ENCODE data around the gene TBCD. TPM values are rescaled to one million over a fixed set of nuclear protein-coding genes. Genes with fewer than 3 reads are reported as not detected.

Gene TBCD
- total and polyA plus RNA-seq, 9 of the 15 experiments (the other 6 are each of a cell fraction or from before 2014, with no cell fraction given): 8.9 to 98.5 (median 28.0) TPM

- no peak for TF ChIP-seq ARID4B (CRISPR knock-in tag; IDR thresholded peaks at IDR 0.05)
These were observed 198.1 kb downstream of the TBCD start (continued) for GRCh38 chr17:82949984-82950383.

GRCh38 chr17:82950525-82951102, 198.7 kb downstream of the TBCD start:
- Histone ChIP-seq H3K27me3 (ENCODE audit: control insufficient read depth in 2 of 2, insufficient read depth in 2 of 2, low read length in 2 of 2) (no peaks in the 10 kb centered on the region), H3K4me1 (replicated peaks in 1 of 2; ENCODE audit: control insufficient read depth in 2 of 2, insufficient read depth in 2 of 2, low read length in 2 of 2) (peaks cover 0 to 4% of the 10 kb centered on the region in 2 experiments; a peak in 1 of 5 replicates), H4K20me1 (replicated peaks; ENCODE audit: control insufficient read depth, insufficient read depth, low read length) (no peaks in the 10 kb centered on the region), H3K36me3 (ENCODE audit: control insufficient read depth, insufficient read depth, low read length) (no peaks in the 10 kb centered on the region; the same call in 2 of the 3 replicates), H3K4me2 (ENCODE audit: insufficient read depth, low read length) (no peak overlapping the region), H3K79me2 (ENCODE audit: control insufficient read depth, insufficient read depth, low read length) (no peaks in the 10 kb centered on the region), H3K4me3 (no peak overlapping the region), H3K9ac (ENCODE audit: insufficient read depth in 1 of 2, low read depth in 2 of 2, low read length in 2 of 2) (no peak overlapping the region), H3K9me1 (ENCODE audit: control insufficient read depth, insufficient read depth, low read length) (no peaks in the 10 kb centered on the region), H3K27ac (ENCODE audit: extremely low read depth, low read depth, low read length) (no peak overlapping the region), H3K9me3 (replicated peaks; ENCODE audit: control insufficient read depth, insufficient read depth, low read depth, low read length) (peaks cover 5% of the 10 kb centered on the region), H2AFZ (ENCODE audit: low read depth, low read length) (no peak overlapping the region)
- intact Hi-C loops (cut with micrococcal nuclease) (no loop called here), in situ Hi-C loops (cut with MboI) (no loop called here)
- DNase-seq (ENCODE audit: extremely low read depth in 1 of 4, low spot score in 3 of 4) (no peak), ATAC-seq (no peak), FAIRE-seq (no peak)
- ChIA-PET POLR2A (no interaction called here), CTCF (ENCODE audit: low intra/inter-chr PET ratio) (no interaction called here)
- WGBS (ENCODE audit: insufficient coverage, low coverage, missing lambda C conversion rate): 70% methylated on average over 18 of the region's 18 CpGs
- BruUV-seq (replicated peaks): no TSS peak
- TF ChIP-seq MAFG (tag; conservative IDR thresholded peaks at IDR 0.05) (peak; percentile 52), E2F1 (CRISPR knock-in tag; IDR thresholded peaks at IDR 0.05) (no peak), EHMT2 (IDR thresholded peaks at IDR 0.05) (no peak), EGR1 (conservative IDR thresholded peaks at IDR 0.05) (no peak), C11orf30 (IDR thresholded peaks at IDR 0.05; ENCODE audit: low read depth) (peak; percentile 61), ZNF316 (IDR thresholded peaks at IDR 0.05) (peak; percentile 57; the same call in 1 of the 2 replicates), MAFK (IDR thresholded peaks at IDR 0.05; ENCODE audit: low read length) (peak; percentile 57; the same call in 1 of the 2 replicates), PTRF (tag; IDR thresholded peaks at IDR 0.05) (no peak)
